ENCODE results near the gene GIPC2. TPM values are rescaled to one million over a fixed set of nuclear protein-coding genes. Genes with fewer than 3 reads are reported as not detected.
A peak's percentile ranks its signal among the peaks of the same experiment; 100 is the strongest.

Gene GIPC2
- total and polyA plus RNA-seq, 2 donors (not counting 1 experiment from before 2014, with no cell fraction given) = not detected

DNA sequence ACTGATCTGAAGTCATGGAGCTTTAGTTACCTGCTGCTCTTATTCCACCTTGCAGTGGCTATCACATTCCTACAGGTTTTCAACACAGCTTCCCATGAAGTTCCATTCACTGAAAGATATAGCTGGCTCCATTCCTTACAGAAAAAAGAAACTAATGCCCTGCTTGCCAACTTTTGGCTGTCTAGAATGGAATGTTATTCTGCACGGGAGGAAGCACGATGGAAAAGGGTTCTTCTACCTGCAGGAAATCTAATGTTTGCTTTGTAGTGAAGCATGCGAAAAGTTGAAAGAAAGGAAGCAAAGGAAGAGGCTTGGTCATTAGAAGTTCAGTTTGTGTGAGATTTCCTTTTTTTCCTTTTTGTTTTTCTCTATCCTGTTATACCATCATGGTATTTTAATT, 32.6 kb downstream of the GIPC2 start:
- Histone ChIP-seq H4K20me1 (ENCODE audit: control insufficient read depth, insufficient read depth, low read length, poor library complexity, severe bottlenecking) (no peaks in the 10 kb centered on the region), H3K36me3 (replicated peaks in 1 of 2; ENCODE audit: control extremely low read depth in 1 of 2, control insufficient read depth in 1 of 2, extremely low read depth in 1 of 2, insufficient read depth in 2 of 2, low read length in 1 of 2) (no peaks in the 10 kb centered on the region), H3K27me3 (replicated peaks in 1 of 4; ENCODE audit: control extremely low read depth in 1 of 4, control insufficient read depth in 3 of 4, insufficient read depth in 4 of 4, low read length in 3 of 4) (no peaks in the 10 kb centered on the region), H3K27ac (ENCODE audit: low read length in 2 of 2) (no peak overlapping the region), H3K4me1 (ENCODE audit: control insufficient read depth in 2 of 2, insufficient read depth in 2 of 2, low read length in 2 of 2) (peaks cover 3 to 4% of the 10 kb centered on the region in 2 donors), H3K4me2 (replicated peaks; ENCODE audit: low read depth, low read length, poor library complexity, severe bottlenecking) (no peak overlapping the region), H3K4me3 (ENCODE audit: control extremely low read depth in 1 of 5, extremely low read depth in 1 of 5, insufficient read depth in 1 of 5, low read depth in 2 of 5, low read length in 4 of 5) (no peak overlapping the region), H3K79me2 (ENCODE audit: control insufficient read depth, insufficient read depth, low read length) (no peaks in the 10 kb centered on the region), H3K9ac (ENCODE audit: low read length) (no peak overlapping the region), H3K9me3 (ENCODE audit: control extremely low read depth in 1 of 3, control insufficient read depth in 2 of 3, insufficient read depth in 1 of 3, low read length in 2 of 3) (no peaks in the 10 kb centered on the region), H2AFZ (ENCODE audit: insufficient read depth, low read depth, low read length, poor library complexity, severe bottlenecking) (no peak overlapping the region)
- 100% methylated on average over 2 of the region's 3 CpGs for WGBS (ENCODE audit: insufficient coverage)
- DNase-seq = no peak
- intact Hi-C loops (cut with micrococcal nuclease) = no loop called here
- H3K9me3 Mint-ChIP-seq (ENCODE audit: insufficient read depth) = no peaks in the 10 kb centered on the region
- ChIA-PET CTCF (interaction anchor here (0.7 kb wide), 1 partner anchor 586 kb away, joined by 4 read pairs; no protein-coding TSS in a partner anchor), POLR2A (no interaction called here)
- TF ChIP-seq EZH2 (IDR thresholded peaks at IDR 0.05; ENCODE audit: borderline replicate concordance, insufficient read depth, low read depth, low read length, poor library complexity, severe bottlenecking) = no peak
- TF ChIP-seq, protein P1, sequence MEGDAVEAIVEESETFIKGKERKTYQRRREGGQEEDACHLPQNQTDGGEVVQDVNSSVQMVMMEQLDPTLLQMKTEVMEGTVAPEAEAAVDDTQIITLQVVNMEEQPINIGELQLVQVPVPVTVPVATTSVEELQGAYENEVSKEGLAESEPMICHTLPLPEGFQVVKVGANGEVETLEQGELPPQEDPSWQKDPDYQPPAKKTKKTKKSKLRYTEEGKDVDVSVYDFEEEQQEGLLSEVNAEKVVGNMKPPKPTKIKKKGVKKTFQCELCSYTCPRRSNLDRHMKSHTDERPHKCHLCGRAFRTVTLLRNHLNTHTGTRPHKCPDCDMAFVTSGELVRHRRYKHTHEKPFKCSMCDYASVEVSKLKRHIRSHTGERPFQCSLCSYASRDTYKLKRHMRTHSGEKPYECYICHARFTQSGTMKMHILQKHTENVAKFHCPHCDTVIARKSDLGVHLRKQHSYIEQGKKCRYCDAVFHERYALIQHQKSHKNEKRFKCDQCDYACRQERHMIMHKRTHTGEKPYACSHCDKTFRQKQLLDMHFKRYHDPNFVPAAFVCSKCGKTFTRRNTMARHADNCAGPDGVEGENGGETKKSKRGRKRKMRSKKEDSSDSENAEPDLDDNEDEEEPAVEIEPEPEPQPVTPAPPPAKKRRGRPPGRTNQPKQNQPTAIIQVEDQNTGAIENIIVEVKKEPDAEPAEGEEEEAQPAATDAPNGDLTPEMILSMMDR (IDR thresholded peaks at IDR 0.05) = no peak
- no peak overlapping the region for H3K4me3 Mint-ChIP-seq
- H3K4me1 Mint-ChIP-seq = peaks cover 11% of the 10 kb centered on the region
- peaks cover 5% of the 10 kb centered on the region for H3K27me3 Mint-ChIP-seq
- ATAC-seq (ENCODE audit: low read depth) = no peak
- H3K27ac Mint-ChIP-seq = no peak overlapping the region

DNA sequence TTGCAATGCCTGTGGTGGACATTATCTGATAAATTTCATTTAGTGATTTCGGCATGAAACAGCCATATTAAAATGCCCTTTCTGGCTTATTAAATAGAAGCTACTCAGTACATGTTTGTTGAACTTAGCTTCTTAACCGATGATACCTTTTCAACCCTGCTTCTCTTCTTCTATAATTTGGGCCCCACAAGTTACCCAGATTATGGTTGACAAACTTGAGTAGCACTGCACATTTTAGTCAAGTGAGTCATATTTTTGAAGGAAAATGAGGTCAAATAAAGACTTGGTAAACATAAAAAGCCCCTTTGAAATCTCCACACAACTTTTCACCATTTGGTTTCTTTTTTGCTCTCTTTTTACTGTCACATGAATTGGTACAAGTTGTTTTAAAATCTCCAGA, 33.8 kb downstream of the GIPC2 start:
- ATAC-seq (ENCODE audit: low read depth) = no peak
- Mint-ChIP-seq H3K27ac (no peak overlapping the region), H3K9me3 (ENCODE audit: insufficient read depth) (no peaks in the 10 kb centered on the region), H3K27me3 (no peaks in the 10 kb centered on the region), H3K4me1 (peaks cover 11% of the 10 kb centered on the region), H3K4me3 (no peak overlapping the region)
- H3K4me2 ChIP-seq (replicated peaks; ENCODE audit: low read depth, low read length, poor library complexity, severe bottlenecking) = no peak overlapping the region
- DNase-seq = no peak
- intact Hi-C loops (cut with micrococcal nuclease) = no loop called here
- H3K36me3 ChIP-seq (replicated peaks in 1 of 2; ENCODE audit: control extremely low read depth in 1 of 2, control insufficient read depth in 1 of 2, extremely low read depth in 1 of 2, insufficient read depth in 2 of 2, low read length in 1 of 2) = no peaks in the 10 kb centered on the region
- no peaks in the 10 kb centered on the region for H3K27me3 ChIP-seq (replicated peaks in 1 of 4; ENCODE audit: control extremely low read depth in 1 of 4, control insufficient read depth in 3 of 4, insufficient read depth in 4 of 4, low read length in 3 of 4)
- peaks cover 3 to 4% of the 10 kb centered on the region in 2 donors for H3K4me1 ChIP-seq (ENCODE audit: control insufficient read depth in 2 of 2, insufficient read depth in 2 of 2, low read length in 2 of 2)
- H3K9me3 ChIP-seq (ENCODE audit: control extremely low read depth in 1 of 3, control insufficient read depth in 2 of 3, insufficient read depth in 1 of 3, low read length in 2 of 3) = no peaks in the 10 kb centered on the region
- no peaks in the 10 kb centered on the region for H3K79me2 ChIP-seq (ENCODE audit: control insufficient read depth, insufficient read depth, low read length)
- POLR2A ChIA-PET = no interaction called here
- CTCF ChIA-PET = no interaction called here
- peak overlapping the region; percentile 17 for H2AFZ ChIP-seq (ENCODE audit: insufficient read depth, low read depth, low read length, poor library complexity, severe bottlenecking)
- no peak overlapping the region for H3K27ac ChIP-seq (ENCODE audit: low read length in 2 of 2)
- no peak overlapping the region for H3K9ac ChIP-seq (ENCODE audit: low read length)
- H3K4me3 ChIP-seq (ENCODE audit: control extremely low read depth in 1 of 5, extremely low read depth in 1 of 5, insufficient read depth in 1 of 5, low read depth in 2 of 5, low read length in 4 of 5) = no peak overlapping the region
- no peaks in the 10 kb centered on the region for H4K20me1 ChIP-seq (ENCODE audit: control insufficient read depth, insufficient read depth, low read length, poor library complexity, severe bottlenecking)
- TF ChIP-seq, protein P1 (IDR thresholded peaks at IDR 0.05) = no peak
- no peak for TF ChIP-seq EZH2 (IDR thresholded peaks at IDR 0.05; ENCODE audit: borderline replicate concordance, insufficient read depth, low read depth, low read length, poor library complexity, severe bottlenecking)
- WGBS (ENCODE audit: insufficient coverage) = no CpG with 5 or more reads among the region's 2 CpGs

Measured in B cell (primary cell).